Gastroesophageal sphincter (tissue), 4 donors: ENCODE results near the gene CLECL1. TPM values are rescaled to one million over a fixed set of nuclear protein-coding genes. Genes with fewer than 3 reads are reported as not detected.

Experiments used
- ATAC-seq: fragments of 150-250 bp; one replicate; pipeline ENCODE4 v1.9.1; 2016; ENCODE audit warnings: mild to moderate bottlenecking, moderate library complexity
- H3K27ac ChIP-seq, 4 donors: fragments of 200-600 bp; sonication (generic) in 3 of 4; 1 replicate in 3 of 4; 2 replicates in 1 of 4; pipeline ENCODE4 v1.5.1; 2016 to 2019
- H3K27me3 ChIP-seq: fragments of 200-600 bp; sonication (generic); one replicate; pipeline ENCODE4 v1.5.1; 2019
- H3K36me3 ChIP-seq, 2 donors: fragments of 200-600 bp; sonication (generic); one replicate each; pipeline ENCODE4 v1.5.1; 2019; ENCODE audit warnings: control low read depth in 1 of 2
- H3K4me1 ChIP-seq, 3 donors: fragments of 200-600 bp; sonication (generic); 1 replicate in 2 of 3; 2 replicates in 1 of 3; pipeline ENCODE4 v1.5.1; 2016 to 2019; ENCODE audit warnings: control low read depth in 2 of 3
- H3K4me3 ChIP-seq, 2 donors: fragments of 200-600 bp; sonication (generic); one replicate each; pipeline ENCODE4 v1.5.1; 2019; ENCODE audit warnings: mild to moderate bottlenecking in 1 of 2, moderate library complexity in 1 of 2
- H3K9me3 ChIP-seq, 3 donors: fragments of 200-600 bp; sonication (generic); one replicate each; pipeline ENCODE4 v1.5.1; 2017 to 2019; ENCODE audit warnings: control low read depth in 2 of 3
- CTCF ChIP-seq, 4 experiments: fragments of 200-600 bp in 2 of 4; fragments of 450-650 bp in 2 of 4; sonication (generic) in 1 of 4; IDR thresholded peaks; one replicate each; pipeline ENCODE4 v1.5.1; 2017 to 2019; ENCODE audit warnings: antibody characterized with exemption in 4 of 4, mild to moderate bottlenecking in 2 of 4, moderate library complexity in 2 of 4
- EP300 ChIP-seq: sonication (generic); formaldehyde crosslinking; IDR thresholded peaks from one replicate; pipeline ENCODE4 v1.6.1; 2017; ENCODE audit warnings: antibody characterized with exemption, mild to moderate bottlenecking
- POLR2A ChIP-seq, 2 donors: fragments of 450-650 bp; IDR thresholded peaks; one replicate each; pipeline ENCODE4 v1.6.1; 2017; ENCODE audit warnings: antibody characterized with exemption in 2 of 2, mild to moderate bottlenecking in 2 of 2, moderate library complexity in 1 of 2
- POLR2AphosphoS5 ChIP-seq: sonication (generic); formaldehyde crosslinking; IDR thresholded peaks from one replicate; pipeline ENCODE4 v1.6.1; 2017; ENCODE audit warnings: antibody characterized with exemption
- WGBS, 2 donors: methylation state at CpG; one replicate each; pipeline ENCODE4 v1.1.5; 2018; ENCODE audit warnings: low coverage in 1 of 2; 5-methylcytosine and 5-hydroxymethylcytosine counted together
- total RNA-seq, 4 donors: library from RNA; depleted of rRNA; stranded (reverse); fragments of >200 nt; gene quantifications; one replicate each; pipeline ENCODE4 v1.1.0, GENCODE V29; 2016

CLECL1 gene
- total RNA-seq, 4 donors from 2014 or later: not detected

- Histone ChIP-seq H3K27ac (no peak overlapping the region), H3K36me3 (no peaks in the 10 kb centered on the region), H3K4me1 (no peaks in the 10 kb centered on the region), H3K4me3 (no peak overlapping the region), H3K27me3 (no peaks in the 10 kb centered on the region), H3K9me3 (peaks cover 0 to 11% (median 0%) of the 10 kb centered on the region in 3 donors)
- no peak for ATAC-seq
- WGBS, 2 donors: 70 to 76% methylated on average over 2 to 3 of the region's 3 CpGs
- no peak for TF ChIP-seq CTCF (IDR thresholded peaks at IDR 0.05)
- no peak for TF ChIP-seq POLR2AphosphoS5
- no peak for TF ChIP-seq EP300
- no peak for TF ChIP-seq POLR2A (IDR thresholded peaks at IDR 0.05)
These were observed 30.6 kb downstream of the CLECL1 start for GRCh38 chr12:9702255-9702654.

GRCh38 chr12:9701380-9702154 lies 31.3 kb downstream of the CLECL1 start:
- Histone ChIP-seq H3K4me1 (no peaks in the 10 kb centered on the region), H3K9me3 (peaks cover 0 to 18% (median 0%) of the 10 kb centered on the region in 3 donors), H3K36me3 (no peaks in the 10 kb centered on the region), H3K27me3 (no peaks in the 10 kb centered on the region), H3K4me3 (no peak overlapping the region), H3K27ac (no peak overlapping the region)
- no peak for ATAC-seq
- no peak for TF ChIP-seq POLR2A (IDR thresholded peaks at IDR 0.05)
- no peak for TF ChIP-seq EP300
- TF ChIP-seq POLR2AphosphoS5: no peak
- no peak for TF ChIP-seq CTCF (IDR thresholded peaks at IDR 0.05)
- WGBS, 2 donors: no CpG with 5 or more reads among the region's 1 CpG

GRCh38 chr12:9700606-9700956 lies 32.3 kb downstream of the CLECL1 start:
- TF ChIP-seq POLR2A (IDR thresholded peaks at IDR 0.05): no peak
- no peak for TF ChIP-seq EP300
- no peak for TF ChIP-seq POLR2AphosphoS5
- no peak for TF ChIP-seq CTCF (IDR thresholded peaks at IDR 0.05)
- peaks cover 0 to 16% (median 0%) of the 10 kb centered on the region in 3 donors for H3K9me3 ChIP-seq
- no peaks in the 10 kb centered on the region for H3K27me3 ChIP-seq
- no peaks in the 10 kb centered on the region for H3K4me1 ChIP-seq
- peaks cover 0 to 4% of the 10 kb centered on the region in 2 donors for H3K36me3 ChIP-seq
- WGBS, 2 donors: 21% methylated on average over 2 of the region's 2 CpGs; no CpG with 5 or more reads in 1 of the 2 donors
- no peak overlapping the region for H3K27ac ChIP-seq
- no peak overlapping the region for H3K4me3 ChIP-seq
- no peak for ATAC-seq

- H3K27ac ChIP-seq: no peak overlapping the region
- H3K36me3 ChIP-seq: peaks cover 0 to 9% of the 10 kb centered on the region in 2 donors
- H3K27me3 ChIP-seq: no peaks in the 10 kb centered on the region
- 22 to 100% methylated on average over 1 to 2 of the region's 2 CpGs for WGBS, 2 donors
- TF ChIP-seq POLR2A (IDR thresholded peaks at IDR 0.05) (no peak), EP300 (no peak), CTCF (IDR thresholded peaks at IDR 0.05) (no peak), POLR2AphosphoS5 (no peak)
- H3K4me3 ChIP-seq: no peak overlapping the region
- no peaks in the 10 kb centered on the region for H3K4me1 ChIP-seq
- peaks cover 0 to 11% (median 0%) of the 10 kb centered on the region in 3 donors for H3K9me3 ChIP-seq
- no peak for ATAC-seq
These were observed 32.8 kb downstream of the CLECL1 start for GRCh38 chr12:9699898-9700605.
